HL-60 (cell line): ENCODE measurements around the gene LMBR1.

ENCODE experiments used
- CTCF ChIP-seq: IDR thresholded peaks from one replicate; pipeline ENCODE4 v1.5.1; 2011; ENCODE audit warnings: low read length, control low read depth, inconsistent platforms; ENCODE audit not compliant: insufficient read depth
- POLR2AphosphoS5 ChIP-seq: IDR thresholded peaks from 2 replicates; pipeline ENCODE4 v1.6.1; 2012; ENCODE audit warnings: low read depth
- TF ChIP-seq, protein P1 (sequence below): IDR thresholded peaks from 2 replicates; pipeline ENCODE4 v1.6.1; 2012; ENCODE audit warnings: low read depth; ENCODE audit not compliant: insufficient replicate concordance

GRCh38 chr7:156790264-156790663 is 102.7 kb downstream of the LMBR1 start:
- TF ChIP-seq CTCF (no peak), POLR2AphosphoS5 (no peak)
- TF ChIP-seq, protein P1, sequence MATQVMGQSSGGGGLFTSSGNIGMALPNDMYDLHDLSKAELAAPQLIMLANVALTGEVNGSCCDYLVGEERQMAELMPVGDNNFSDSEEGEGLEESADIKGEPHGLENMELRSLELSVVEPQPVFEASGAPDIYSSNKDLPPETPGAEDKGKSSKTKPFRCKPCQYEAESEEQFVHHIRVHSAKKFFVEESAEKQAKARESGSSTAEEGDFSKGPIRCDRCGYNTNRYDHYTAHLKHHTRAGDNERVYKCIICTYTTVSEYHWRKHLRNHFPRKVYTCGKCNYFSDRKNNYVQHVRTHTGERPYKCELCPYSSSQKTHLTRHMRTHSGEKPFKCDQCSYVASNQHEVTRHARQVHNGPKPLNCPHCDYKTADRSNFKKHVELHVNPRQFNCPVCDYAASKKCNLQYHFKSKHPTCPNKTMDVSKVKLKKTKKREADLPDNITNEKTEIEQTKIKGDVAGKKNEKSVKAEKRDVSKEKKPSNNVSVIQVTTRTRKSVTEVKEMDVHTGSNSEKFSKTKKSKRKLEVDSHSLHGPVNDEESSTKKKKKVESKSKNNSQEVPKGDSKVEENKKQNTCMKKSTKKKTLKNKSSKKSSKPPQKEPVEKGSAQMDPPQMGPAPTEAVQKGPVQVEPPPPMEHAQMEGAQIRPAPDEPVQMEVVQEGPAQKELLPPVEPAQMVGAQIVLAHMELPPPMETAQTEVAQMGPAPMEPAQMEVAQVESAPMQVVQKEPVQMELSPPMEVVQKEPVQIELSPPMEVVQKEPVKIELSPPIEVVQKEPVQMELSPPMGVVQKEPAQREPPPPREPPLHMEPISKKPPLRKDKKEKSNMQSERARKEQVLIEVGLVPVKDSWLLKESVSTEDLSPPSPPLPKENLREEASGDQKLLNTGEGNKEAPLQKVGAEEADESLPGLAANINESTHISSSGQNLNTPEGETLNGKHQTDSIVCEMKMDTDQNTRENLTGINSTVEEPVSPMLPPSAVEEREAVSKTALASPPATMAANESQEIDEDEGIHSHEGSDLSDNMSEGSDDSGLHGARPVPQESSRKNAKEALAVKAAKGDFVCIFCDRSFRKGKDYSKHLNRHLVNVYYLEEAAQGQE: no peak
